GM13977 (cell line): ENCODE results near the gene ZNF165.

Source experiments
- DNase-seq: peaks from one replicate; pipeline ENCODE4 v3.0.0; 2012; ENCODE audit warnings: low spot score
- CTCF ChIP-seq: IDR thresholded peaks from 2 replicates; pipeline ENCODE4 v1.5.1; 2012; ENCODE audit warnings: mild to moderate bottlenecking, control low read depth; ENCODE audit not compliant: insufficient read depth; ENCODE audit errors: extremely low read depth, missing control alignments
- in situ Hi-C: fragments of 300-500 bp; cut with MboI; formaldehyde crosslinking; loops from one replicate; pipeline ENCODE4 v1.12.0; 2022; ENCODE audit warnings: low sequenced_read_pairs, low pct_unique_long_range_greater_than_20kb, mixed read lengths, inconsistent platforms; ENCODE audit not compliant: unreplicated experiment

ZNF165 gene

DNA sequence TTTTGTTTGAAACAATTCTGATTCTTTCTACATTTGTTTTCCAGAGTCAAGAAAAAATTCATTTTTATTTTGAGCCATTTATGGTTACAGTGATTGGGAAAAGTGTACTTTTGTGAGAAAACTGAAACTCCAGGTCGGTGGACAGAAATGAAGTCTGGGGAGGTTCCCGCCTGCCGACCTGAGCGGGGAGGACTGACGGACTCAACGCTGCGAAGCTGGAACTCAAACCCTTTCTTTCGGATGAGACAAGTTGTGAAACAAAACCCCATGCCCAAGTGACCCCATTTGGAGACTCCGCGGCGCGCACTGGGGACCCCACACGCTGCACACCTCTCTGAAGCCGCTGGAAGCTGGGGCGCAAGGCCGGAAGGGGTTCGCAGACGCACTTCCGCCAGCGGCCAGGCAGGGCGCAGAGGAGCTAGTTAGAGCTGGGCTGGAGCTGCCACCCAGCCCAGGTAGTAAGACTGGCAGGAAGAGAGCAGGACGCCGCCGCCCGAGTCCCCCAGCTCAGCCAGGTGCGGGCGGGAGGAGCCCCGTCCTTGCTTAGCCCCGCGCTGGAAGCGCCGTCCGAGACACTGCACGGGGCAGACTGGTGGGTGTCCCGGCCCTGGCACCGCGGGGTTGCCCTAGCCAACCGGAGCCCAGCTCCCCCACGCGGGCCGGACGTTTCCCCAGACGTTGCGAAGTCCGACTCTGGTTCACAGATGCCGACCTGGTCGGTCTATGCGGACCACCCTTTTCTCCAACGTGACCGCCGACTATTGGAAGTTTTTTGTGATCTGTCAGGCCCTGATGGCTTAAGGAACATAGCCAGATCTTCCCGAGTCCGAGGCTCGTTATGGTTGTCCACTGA is 24.2 kb downstream of the ZNF165 start:
- DNase-seq, result peak; percentile 92

DNA sequence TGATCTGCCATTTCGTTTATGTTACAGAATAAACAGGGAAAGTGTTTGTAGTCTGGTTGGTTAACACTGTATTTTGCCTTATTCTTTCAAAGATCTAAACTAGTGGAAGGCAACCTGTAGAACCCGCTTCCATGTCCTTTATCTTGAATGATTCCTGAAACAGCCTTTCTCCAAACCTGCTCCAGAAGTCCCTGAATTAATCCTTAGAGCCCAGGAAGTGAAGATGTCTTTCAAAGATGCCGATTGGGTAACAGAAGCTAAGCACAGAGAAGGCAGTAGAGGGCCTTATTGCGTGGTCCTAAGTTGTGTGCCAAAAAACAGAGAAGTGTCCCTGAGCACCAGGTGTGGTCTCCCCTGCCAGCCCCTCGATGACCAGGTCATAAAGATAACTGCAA is 24.9 kb downstream of the ZNF165 start:
- in situ Hi-C loops, result no loop called here
- peak; percentile 44 for DNase-seq
- no peak for TF ChIP-seq CTCF

More for the DNA sequence above, 24.2 kb downstream of the ZNF165 start:
- in situ Hi-C loops, result no loop called here
- TF ChIP-seq CTCF, result peak; percentile 57

- DNase-seq, result no peak
- no peak for TF ChIP-seq CTCF
- in situ Hi-C loops, result no loop called here
Measured at GRCh38 chr6:28107506-28107905, 27.1 kb downstream of the ZNF165 start.

DNA sequence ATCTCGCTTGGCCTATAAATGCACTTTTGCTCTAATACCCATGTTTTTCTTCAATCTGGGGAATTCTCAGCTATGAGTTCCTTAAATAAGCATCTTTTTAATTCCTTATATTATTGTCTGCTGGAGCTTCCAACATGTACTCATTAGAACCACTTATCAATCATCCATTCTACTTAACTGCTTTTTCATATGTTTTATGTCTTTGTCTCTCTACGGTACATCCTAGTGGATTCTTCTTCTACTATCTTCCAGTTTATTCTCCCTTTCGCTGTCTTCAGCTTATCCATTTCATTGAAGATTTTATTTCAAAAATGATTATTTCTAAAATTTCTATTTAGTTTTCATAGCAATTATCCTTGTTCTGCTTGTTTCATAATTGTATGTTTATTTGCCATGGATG is 31.6 kb downstream of the ZNF165 start:
- in situ Hi-C loops, result no loop called here
- no peak for TF ChIP-seq CTCF
- DNase-seq, result no peak

- no peak for DNase-seq
- in situ Hi-C loops, result no loop called here
- no peak for TF ChIP-seq CTCF
Measured at GRCh38 chr6:28115799-28116198, 35.4 kb downstream of the ZNF165 start.

DNA sequence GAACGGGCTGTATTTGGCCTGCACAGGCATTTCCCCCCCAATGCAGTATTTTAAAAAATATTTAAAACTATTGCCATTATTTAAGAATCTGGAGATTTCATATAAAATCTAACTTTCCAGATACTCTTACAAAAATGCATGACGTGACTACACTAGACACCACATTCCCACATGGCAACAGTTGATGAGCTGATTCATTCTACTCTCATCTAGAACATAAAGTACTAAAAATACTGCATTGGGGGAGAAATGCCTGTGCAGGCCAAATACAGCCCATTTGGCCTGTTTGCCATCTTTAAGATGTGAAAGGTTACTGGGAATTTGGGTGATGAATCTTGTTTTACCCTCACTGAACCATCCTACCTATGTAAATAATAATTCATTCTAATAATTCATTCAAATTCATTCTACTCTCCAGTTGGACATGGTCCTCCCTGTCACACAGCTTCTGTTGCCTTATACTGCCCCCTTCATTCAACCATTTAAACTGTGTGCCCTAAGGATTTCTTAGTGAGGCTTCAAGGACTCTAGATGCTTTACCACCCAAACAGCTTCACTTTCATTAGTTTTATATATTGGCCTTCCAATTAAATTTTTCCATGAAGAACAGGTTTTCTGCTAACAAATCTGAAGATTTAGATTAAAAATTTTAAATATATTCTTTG is 37.1 kb downstream of the ZNF165 start:
- TF ChIP-seq CTCF, result no peak
- in situ Hi-C loops, result no loop called here
- DNase-seq, result no peak
